ENCODE results near the gene CASP2.

The CASP2 gene

DNA sequence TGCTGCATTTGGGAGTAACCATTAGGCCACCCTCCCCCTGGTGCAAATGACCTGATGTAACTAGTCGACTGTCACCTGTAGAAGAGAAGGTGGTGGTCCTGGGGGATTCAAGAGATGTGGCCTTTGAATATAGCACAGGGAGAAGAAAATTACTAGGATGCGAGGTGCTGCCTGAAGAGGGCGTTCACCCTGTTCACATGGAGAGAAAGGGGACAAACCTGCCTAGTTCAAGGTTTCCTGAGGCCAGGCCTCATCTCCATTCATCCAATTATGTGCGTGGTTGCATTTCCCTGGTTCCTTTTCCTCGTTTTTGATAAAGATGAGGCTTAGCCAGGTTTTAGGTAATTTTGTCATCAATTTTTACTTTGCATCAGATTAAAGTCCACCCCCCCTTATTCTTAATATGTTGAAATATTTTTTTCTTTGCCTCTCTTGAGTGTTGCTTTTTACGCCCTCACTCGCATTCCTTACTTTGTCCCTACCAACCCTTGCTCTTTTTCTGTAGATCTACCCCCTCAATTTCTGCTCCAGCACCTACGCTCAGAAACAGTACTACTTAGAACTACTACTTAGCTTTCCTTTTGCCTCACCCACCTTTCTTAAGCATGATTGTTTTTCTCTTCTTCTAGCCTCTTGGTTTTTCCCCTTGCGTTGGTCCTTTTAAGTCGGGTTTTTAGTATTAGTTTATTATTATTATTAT lies 41.5 kb downstream of the CASP2 start:
- Mint-ChIP-seq H3K4me1 (peaks cover 16% of the 10 kb centered on the region), H3K27ac (ENCODE audit: low read depth) (no peak overlapping the region), H3K27me3 (no peaks in the 10 kb centered on the region), H3K36me3 (ENCODE audit: insufficient read depth) (peaks cover 2% of the 10 kb centered on the region), H3K9me3 (no peaks in the 10 kb centered on the region), H3K4me3 (no peak overlapping the region)
- DNase-seq (ENCODE audit: low spot score in 2 of 2) (no peak), ATAC-seq (replicated peaks; ENCODE audit: extremely low read depth, poor library complexity, severe bottlenecking) (no peak)

DNA sequence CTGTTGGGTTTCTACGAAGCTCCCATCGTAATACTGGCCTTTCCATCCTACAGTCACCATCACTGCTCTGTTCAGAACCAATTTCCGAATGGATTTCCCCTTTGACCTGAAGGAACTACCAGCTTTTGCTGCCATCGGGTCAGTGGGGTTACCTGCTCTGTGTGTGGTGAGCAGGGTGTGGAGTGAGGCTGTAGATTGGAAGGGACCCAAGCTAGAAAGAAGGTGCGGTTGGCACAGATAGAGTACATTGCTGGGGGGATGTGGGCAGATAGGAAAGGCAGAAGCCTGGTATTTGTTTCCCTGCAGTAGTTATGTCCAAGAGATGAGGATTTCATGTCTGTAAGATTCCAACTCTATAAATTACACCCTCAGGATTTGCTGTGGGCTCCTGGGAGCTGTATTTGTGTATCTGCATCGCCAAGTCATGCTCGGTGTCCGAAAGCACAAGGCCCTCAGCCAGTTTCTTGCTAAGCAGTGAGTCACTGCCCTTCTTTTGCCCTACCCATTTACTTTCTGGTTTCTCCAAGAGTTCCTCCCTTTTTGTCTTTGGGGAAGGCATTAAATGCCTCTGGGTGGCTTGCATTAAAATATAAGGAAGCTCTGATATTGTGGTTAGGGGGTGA lies 43.1 kb downstream of the CASP2 start:
- ATAC-seq (replicated peaks; ENCODE audit: extremely low read depth, poor library complexity, severe bottlenecking), result no peak
- no peak for DNase-seq (ENCODE audit: low spot score in 2 of 2)
- peaks cover 2% of the 10 kb centered on the region for H3K4me1 Mint-ChIP-seq
- H3K4me3 Mint-ChIP-seq, result no peak overlapping the region
- H3K27ac Mint-ChIP-seq (ENCODE audit: low read depth), result peak overlapping the region; percentile 36
- peaks cover 7% of the 10 kb centered on the region for H3K27me3 Mint-ChIP-seq
- peaks cover 3% of the 10 kb centered on the region for H3K36me3 Mint-ChIP-seq (ENCODE audit: insufficient read depth)
- no peaks in the 10 kb centered on the region for H3K9me3 Mint-ChIP-seq

DNA sequence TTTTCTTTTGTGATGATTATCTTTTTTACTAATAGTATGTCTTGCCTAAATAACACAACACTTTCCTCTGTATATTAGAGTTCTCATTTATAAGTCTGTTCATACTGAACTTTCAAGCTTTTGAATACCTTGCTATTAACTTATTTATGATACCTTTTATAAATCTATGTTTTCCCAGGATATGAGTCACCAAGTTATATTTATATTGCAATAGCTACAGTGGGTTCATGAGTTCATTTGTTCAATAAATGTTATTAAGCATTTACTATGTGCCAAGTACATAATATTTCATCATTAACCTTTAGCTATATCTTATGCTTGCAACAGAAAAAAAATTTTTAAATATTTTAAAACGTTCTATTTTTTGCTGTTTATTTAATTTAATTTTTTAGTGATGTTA lies 46.1 kb downstream of the CASP2 start:
- no peak overlapping the region for H3K27ac Mint-ChIP-seq (ENCODE audit: low read depth)
- no peak overlapping the region for H3K4me3 Mint-ChIP-seq
- no peaks in the 10 kb centered on the region for H3K4me1 Mint-ChIP-seq
- ATAC-seq (replicated peaks; ENCODE audit: extremely low read depth, poor library complexity, severe bottlenecking) (no peak), DNase-seq (ENCODE audit: low spot score in 2 of 2) (no peak)
- peaks cover 3% of the 10 kb centered on the region for H3K36me3 Mint-ChIP-seq (ENCODE audit: insufficient read depth)
- H3K27me3 Mint-ChIP-seq, result peaks cover 13% of the 10 kb centered on the region
- no peaks in the 10 kb centered on the region for H3K9me3 Mint-ChIP-seq

DNA sequence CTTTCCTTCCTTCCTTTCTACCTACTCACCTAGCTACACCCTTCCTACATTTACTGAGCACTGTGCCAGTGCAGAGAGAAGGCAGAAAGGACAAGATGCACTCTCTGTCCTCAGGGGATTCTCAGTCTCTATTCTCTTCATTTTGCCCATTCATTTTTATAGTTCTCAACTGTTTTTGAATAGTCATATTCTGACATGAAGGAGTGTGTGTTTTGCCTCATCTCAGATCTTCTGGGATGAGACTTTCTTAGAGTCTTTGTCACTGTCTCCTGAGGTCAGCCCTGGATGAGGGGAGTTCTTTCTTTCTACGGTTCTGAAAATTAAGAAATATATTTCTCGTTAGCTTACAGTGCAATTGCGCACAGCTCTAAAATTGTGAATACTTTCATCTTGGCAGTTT lies 49.1 kb downstream of the CASP2 start:
- H3K36me3 Mint-ChIP-seq (ENCODE audit: insufficient read depth), result peaks cover 3% of the 10 kb centered on the region
- no peaks in the 10 kb centered on the region for H3K4me1 Mint-ChIP-seq
- H3K27me3 Mint-ChIP-seq, result peaks cover 21% of the 10 kb centered on the region
- no peaks in the 10 kb centered on the region for H3K9me3 Mint-ChIP-seq
- DNase-seq (ENCODE audit: low spot score in 2 of 2) (no peak), ATAC-seq (replicated peaks; ENCODE audit: extremely low read depth, poor library complexity, severe bottlenecking) (no peak)
- H3K27ac Mint-ChIP-seq (ENCODE audit: low read depth), result no peak overlapping the region
- no peak overlapping the region for H3K4me3 Mint-ChIP-seq

DNA sequence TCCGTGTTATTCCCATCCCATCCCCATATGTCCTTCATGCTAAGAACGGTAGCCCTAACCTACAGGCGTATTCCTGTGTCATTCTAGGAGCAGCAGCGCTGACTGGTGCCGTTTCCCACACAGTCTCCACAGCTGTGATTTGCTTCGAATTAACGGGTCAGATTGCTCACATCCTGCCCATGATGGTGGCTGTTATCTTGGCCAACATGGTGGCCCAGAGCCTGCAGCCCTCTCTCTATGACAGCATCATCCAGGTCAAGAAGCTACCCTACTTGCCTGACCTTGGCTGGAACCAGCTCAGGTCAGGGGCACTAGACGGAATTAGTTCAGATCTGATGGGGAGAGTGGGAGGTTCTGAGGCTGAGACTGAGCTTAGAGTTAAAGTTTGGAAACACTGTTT lies 53.7 kb downstream of the CASP2 start:
- Mint-ChIP-seq H3K9me3 (no peaks in the 10 kb centered on the region), H3K4me3 (no peak overlapping the region), H3K4me1 (peaks cover 8% of the 10 kb centered on the region), H3K27me3 (peaks cover 20% of the 10 kb centered on the region), H3K27ac (ENCODE audit: low read depth) (no peak overlapping the region), H3K36me3 (ENCODE audit: insufficient read depth) (no peaks in the 10 kb centered on the region)
- ATAC-seq (replicated peaks; ENCODE audit: extremely low read depth, poor library complexity, severe bottlenecking), result no peak
- DNase-seq (ENCODE audit: low spot score in 2 of 2), result no peak

DNA sequence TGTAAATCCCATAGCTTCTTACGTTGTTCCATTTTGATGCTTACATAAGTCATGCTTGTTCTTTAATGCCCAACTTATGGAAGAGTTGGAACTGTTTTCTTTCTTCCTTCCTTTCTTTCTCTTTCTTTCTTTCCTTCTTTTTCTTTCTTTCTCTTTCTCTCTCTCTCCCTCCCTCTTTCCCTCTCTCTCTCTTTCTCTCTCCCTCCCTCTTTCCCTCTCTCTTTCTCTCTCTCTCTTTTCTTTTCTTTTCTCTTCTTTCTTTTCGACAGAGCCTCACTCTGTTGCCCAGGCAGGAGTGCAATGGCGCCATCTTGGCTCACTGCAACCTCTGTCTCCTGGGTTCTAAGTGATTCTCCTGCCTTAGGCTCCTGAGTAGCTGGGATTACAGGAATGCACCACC lies 55.4 kb downstream of the CASP2 start:
- no peak overlapping the region for H3K4me3 Mint-ChIP-seq
- no peaks in the 10 kb centered on the region for H3K36me3 Mint-ChIP-seq (ENCODE audit: insufficient read depth)
- H3K4me1 Mint-ChIP-seq, result peaks cover 8% of the 10 kb centered on the region
- ATAC-seq (replicated peaks; ENCODE audit: extremely low read depth, poor library complexity, severe bottlenecking) (no peak), DNase-seq (ENCODE audit: low spot score in 2 of 2) (no peak)
- H3K9me3 Mint-ChIP-seq, result no peaks in the 10 kb centered on the region
- peaks cover 20% of the 10 kb centered on the region for H3K27me3 Mint-ChIP-seq
- no peak overlapping the region for H3K27ac Mint-ChIP-seq (ENCODE audit: low read depth)

DNA sequence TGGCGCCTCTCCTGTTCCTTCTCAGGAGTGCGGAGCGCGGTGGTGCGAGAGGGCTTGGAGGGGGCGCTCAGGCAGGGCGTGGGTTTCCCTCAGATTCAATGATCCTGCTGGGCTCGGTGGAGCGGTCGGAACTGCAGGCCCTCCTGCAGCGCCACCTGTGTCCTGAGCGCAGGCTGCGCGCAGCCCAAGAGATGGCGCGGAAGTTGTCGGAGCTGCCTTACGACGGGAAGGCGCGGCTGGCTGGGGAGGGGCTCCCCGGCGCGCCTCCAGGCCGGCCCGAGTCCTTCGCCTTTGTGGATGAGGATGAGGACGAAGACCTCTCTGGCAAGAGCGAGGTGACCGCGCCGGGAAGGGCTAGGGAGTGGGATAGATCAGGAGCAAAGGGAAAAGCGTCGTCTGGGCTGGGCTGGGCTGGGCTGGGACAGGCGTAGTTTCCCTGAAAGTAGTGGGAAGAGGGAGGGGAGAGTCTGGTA lies 57.3 kb downstream of the CASP2 start:
- peak; percentile 27 to 37 for DNase-seq (ENCODE audit: low spot score in 2 of 2)
- peak; percentile 97 for ATAC-seq (replicated peaks; ENCODE audit: extremely low read depth, poor library complexity, severe bottlenecking)
- Mint-ChIP-seq H3K36me3 (ENCODE audit: insufficient read depth) (no peaks in the 10 kb centered on the region), H3K27ac (ENCODE audit: low read depth) (no peak overlapping the region), H3K4me1 (peaks cover 8% of the 10 kb centered on the region), H3K27me3 (peaks cover 6% of the 10 kb centered on the region), H3K9me3 (no peaks in the 10 kb centered on the region), H3K4me3 (peak overlapping the region; percentile 72)

DNA sequence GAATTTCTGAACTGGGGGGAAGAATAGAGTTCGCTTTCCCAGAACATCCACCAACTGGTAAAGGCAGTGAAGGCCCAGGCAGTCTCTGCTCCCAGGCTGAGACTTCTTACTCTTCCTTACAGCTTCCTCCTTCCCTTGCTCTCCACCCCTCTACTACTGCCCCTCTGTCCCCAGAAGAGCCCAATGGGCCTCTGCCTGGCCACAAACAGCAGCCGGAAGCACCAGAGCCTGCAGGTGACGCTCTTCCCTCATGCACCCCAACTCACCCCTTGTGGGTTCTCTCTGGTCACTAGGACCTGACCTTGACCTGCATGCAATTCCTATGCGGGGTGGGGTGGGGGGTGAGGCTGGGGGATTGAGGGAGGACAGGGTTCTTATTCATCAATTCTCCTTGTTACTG lies 57.9 kb downstream of the CASP2 start:
- Mint-ChIP-seq H3K4me1 (peaks cover 8% of the 10 kb centered on the region), H3K36me3 (ENCODE audit: insufficient read depth) (no peaks in the 10 kb centered on the region), H3K4me3 (no peak overlapping the region), H3K27ac (ENCODE audit: low read depth) (no peak overlapping the region), H3K9me3 (no peaks in the 10 kb centered on the region), H3K27me3 (peaks cover 6% of the 10 kb centered on the region)
- DNase-seq (ENCODE audit: low spot score in 2 of 2) (no peak), ATAC-seq (replicated peaks; ENCODE audit: extremely low read depth, poor library complexity, severe bottlenecking) (no peak)

DNA sequence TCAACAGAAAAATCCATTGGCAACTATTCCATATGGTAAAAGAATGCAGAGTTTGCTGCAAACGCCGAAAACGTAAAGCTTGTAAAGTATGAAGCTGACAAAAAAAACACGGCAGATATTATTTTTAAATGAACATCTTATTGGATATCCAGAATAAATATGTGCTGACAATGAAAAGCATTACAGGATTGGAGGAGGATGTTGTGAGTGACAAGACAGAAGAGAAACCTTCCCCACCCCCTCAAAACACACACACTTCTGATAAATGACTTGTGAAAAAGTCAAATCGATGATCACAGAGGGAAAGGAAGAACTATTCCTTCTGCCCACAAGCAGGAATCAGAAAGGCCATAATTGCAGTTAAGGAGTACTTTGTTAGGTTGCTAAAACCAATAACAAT lies 59.8 kb downstream of the CASP2 start:
- Mint-ChIP-seq H3K9me3 (no peaks in the 10 kb centered on the region), H3K4me1 (peaks cover 8% of the 10 kb centered on the region), H3K27me3 (peaks cover 6% of the 10 kb centered on the region), H3K4me3 (no peak overlapping the region), H3K36me3 (ENCODE audit: insufficient read depth) (no peaks in the 10 kb centered on the region), H3K27ac (ENCODE audit: low read depth) (no peak overlapping the region)
- ATAC-seq (replicated peaks; ENCODE audit: extremely low read depth, poor library complexity, severe bottlenecking) (no peak), DNase-seq (ENCODE audit: low spot score in 2 of 2) (no peak)

DNA sequence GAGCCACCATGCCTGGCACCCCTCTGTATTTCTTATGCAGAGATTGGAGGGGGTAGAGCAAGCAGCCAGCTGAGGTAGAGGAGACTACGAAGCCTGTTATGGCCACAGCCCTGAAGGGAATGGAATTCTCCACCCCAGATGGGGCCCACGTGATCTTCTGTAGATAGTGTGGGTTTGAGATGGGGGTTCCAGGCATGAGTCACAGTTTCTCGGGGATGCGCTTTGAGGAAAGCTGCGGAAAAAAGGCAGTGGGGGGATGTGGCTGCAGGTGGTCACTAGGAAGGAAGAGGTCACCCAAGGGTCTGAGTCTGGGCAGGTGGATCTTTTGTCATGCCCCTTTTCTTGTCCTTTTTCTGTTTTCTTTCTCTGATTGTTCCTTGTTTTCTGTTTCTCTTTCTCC lies 62.9 kb downstream of the CASP2 start:
- Mint-ChIP-seq H3K27ac (ENCODE audit: low read depth) (no peak overlapping the region), H3K27me3 (no peaks in the 10 kb centered on the region), H3K36me3 (ENCODE audit: insufficient read depth) (no peaks in the 10 kb centered on the region), H3K9me3 (no peaks in the 10 kb centered on the region), H3K4me1 (peaks cover 7% of the 10 kb centered on the region), H3K4me3 (no peak overlapping the region)
- DNase-seq (ENCODE audit: low spot score in 2 of 2) (no peak), ATAC-seq (replicated peaks; ENCODE audit: extremely low read depth, poor library complexity, severe bottlenecking) (no peak)

DNA sequence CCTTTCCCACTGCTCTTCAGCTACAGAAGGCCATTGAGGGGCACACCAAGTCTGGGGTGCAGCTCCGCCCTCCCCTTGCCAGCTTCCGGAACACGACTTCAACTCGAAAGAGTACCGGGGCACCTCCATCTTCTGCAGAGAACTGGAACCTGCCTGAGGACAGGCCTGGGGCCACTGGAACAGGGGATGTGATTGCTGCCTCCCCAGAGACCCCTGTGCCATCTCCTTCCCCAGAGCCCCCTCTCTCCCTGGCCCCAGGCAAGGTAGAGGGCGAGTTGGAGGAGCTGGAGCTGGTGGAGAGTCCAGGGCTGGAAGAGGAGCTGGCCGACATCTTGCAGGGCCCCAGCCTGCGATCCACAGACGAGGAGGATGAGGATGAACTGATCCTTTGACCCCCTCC lies 63.4 kb downstream of the CASP2 start:
- no peak overlapping the region for H3K27ac Mint-ChIP-seq (ENCODE audit: low read depth)
- H3K36me3 Mint-ChIP-seq (ENCODE audit: insufficient read depth), result no peaks in the 10 kb centered on the region
- H3K9me3 Mint-ChIP-seq, result no peaks in the 10 kb centered on the region
- H3K27me3 Mint-ChIP-seq, result no peaks in the 10 kb centered on the region
- DNase-seq (ENCODE audit: low spot score in 2 of 2) (no peak), ATAC-seq (replicated peaks; ENCODE audit: extremely low read depth, poor library complexity, severe bottlenecking) (no peak)
- H3K4me3 Mint-ChIP-seq, result no peak overlapping the region
- H3K4me1 Mint-ChIP-seq, result peaks cover 7% of the 10 kb centered on the region

DNA sequence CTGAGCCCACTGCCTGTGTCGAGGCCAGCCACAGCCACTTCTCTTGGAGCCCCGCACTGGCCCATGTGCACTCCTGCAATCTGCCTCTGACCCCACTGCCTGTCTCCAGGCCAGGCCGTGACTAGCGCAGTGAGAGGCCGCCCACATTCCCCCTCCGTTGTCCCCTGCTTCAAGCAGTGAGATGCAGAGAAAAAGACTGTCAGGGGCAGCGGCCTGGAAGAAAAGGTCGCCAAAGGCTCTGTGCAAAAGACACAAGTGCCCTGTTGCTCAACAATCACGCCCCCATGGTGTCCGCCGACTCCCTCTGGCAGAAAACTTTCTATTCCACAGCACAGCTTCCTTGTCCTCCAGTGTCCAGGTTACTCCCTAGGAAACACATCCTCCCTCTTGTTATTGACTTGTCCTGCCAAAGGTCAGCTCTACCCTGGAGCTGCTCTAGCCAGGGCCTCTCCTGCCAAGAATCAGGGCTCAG lies 64.4 kb downstream of the CASP2 start:
- Mint-ChIP-seq H3K9me3 (no peaks in the 10 kb centered on the region), H3K4me3 (no peak overlapping the region), H3K27me3 (no peaks in the 10 kb centered on the region), H3K27ac (ENCODE audit: low read depth) (no peak overlapping the region), H3K4me1 (peaks cover 7% of the 10 kb centered on the region), H3K36me3 (ENCODE audit: insufficient read depth) (no peaks in the 10 kb centered on the region)
- no peak for DNase-seq (ENCODE audit: low spot score in 2 of 2)
- ATAC-seq (replicated peaks; ENCODE audit: extremely low read depth, poor library complexity, severe bottlenecking), result no peak

DNA sequence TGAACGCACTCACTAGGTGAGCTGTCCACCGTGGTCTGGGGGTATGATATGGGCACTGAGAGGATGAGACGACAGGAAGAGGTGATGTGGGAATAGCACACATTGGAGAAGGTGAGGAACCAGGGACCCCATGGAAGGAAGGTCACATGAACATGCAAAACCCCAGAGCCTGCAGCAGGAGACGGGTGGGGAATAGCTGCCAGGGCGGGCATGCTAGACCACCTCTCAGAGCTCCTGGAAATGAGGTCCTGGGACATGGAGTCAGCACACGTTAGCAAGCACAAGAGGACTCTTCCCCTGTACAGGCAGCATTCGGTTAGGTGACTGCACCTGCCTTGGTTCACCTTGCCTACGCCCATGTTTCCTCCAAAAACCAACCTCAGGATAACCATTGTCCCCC lies 66.2 kb downstream of the CASP2 start:
- Mint-ChIP-seq H3K27ac (ENCODE audit: low read depth) (no peak overlapping the region), H3K36me3 (ENCODE audit: insufficient read depth) (no peaks in the 10 kb centered on the region), H3K27me3 (no peaks in the 10 kb centered on the region), H3K4me3 (no peak overlapping the region), H3K9me3 (no peaks in the 10 kb centered on the region), H3K4me1 (peaks cover 7% of the 10 kb centered on the region)
- ATAC-seq (replicated peaks; ENCODE audit: extremely low read depth, poor library complexity, severe bottlenecking) (no peak), DNase-seq (ENCODE audit: low spot score in 2 of 2) (no peak)
